GM06990 (cell line): ENCODE measurements around the gene AKAP12.
A peak's percentile ranks its signal among the peaks of the same experiment; 100 is the strongest.

Experiments used
- DNase-seq: peaks from one replicate; pipeline ENCODE4 v3.0.0-alpha.2; 2011; ENCODE audit not compliant: insufficient read length; ENCODE audit errors: extremely low read depth
- H3K27me3 ChIP-seq: replicated peaks from 2 replicates; pipeline ENCODE4 v1.6.0; 2011; ENCODE audit warnings: low read length; ENCODE audit not compliant: control insufficient read depth, insufficient read depth
- H3K36me3 ChIP-seq: 2 replicates; pipeline ENCODE4 v1.5.1; 2011; ENCODE audit warnings: low read length; ENCODE audit not compliant: control insufficient read depth, insufficient read depth
- H3K4me3 ChIP-seq: replicated peaks from 2 replicates; pipeline ENCODE4 v1.5.1; 2011; ENCODE audit warnings: low read depth, mild to moderate bottlenecking, control low read depth, low read length
- CTCF ChIP-seq: IDR thresholded peaks from 2 replicates; pipeline ENCODE4 v1.5.1; 2011; ENCODE audit warnings: low read length, control low read depth, mild to moderate bottlenecking, inconsistent platforms; ENCODE audit not compliant: insufficient read depth, poor library complexity, severe bottlenecking

Gene AKAP12

GRCh38 chr6:151388236-151388635, 148.5 kb downstream of the AKAP12 start:
- no peak for DNase-seq
- peaks cover 2% of the 10 kb centered on the region for H3K36me3 ChIP-seq
- TF ChIP-seq CTCF: no peak
- no peak overlapping the region for H3K4me3 ChIP-seq
- H3K27me3 ChIP-seq: no peaks in the 10 kb centered on the region

GRCh38 chr6:151388997-151389617, 149.3 kb downstream of the AKAP12 start:
- Histone ChIP-seq H3K27me3 (no peaks in the 10 kb centered on the region), H3K4me3 (peak overlapping the region; percentile 81), H3K36me3 (no peaks in the 10 kb centered on the region; the same call in none of the 2 replicates)
- no peak for DNase-seq
- no peak for TF ChIP-seq CTCF

GRCh38 chr6:151389618-151390275, 150.0 kb downstream of the AKAP12 start:
- TF ChIP-seq CTCF: no peak
- Histone ChIP-seq H3K27me3 (no peaks in the 10 kb centered on the region), H3K36me3 (no peaks in the 10 kb centered on the region; the same call in none of the 2 replicates), H3K4me3 (peak overlapping the region; percentile 81)
- DNase-seq: no peak

- Histone ChIP-seq H3K27me3 (no peaks in the 10 kb centered on the region), H3K4me3 (peak overlapping the region; percentile 88), H3K36me3 (no peaks in the 10 kb centered on the region; the same call in none of the 2 replicates)
- TF ChIP-seq CTCF: no peak
- DNase-seq: peak; percentile 100
Measured at GRCh38 chr6:151390276-151390850, 150.6 kb downstream of the AKAP12 start.

- TF ChIP-seq CTCF: no peak
- H3K27me3 ChIP-seq: no peaks in the 10 kb centered on the region
- no peaks in the 10 kb centered on the region; the same call in none of the 2 replicates for H3K36me3 ChIP-seq
- DNase-seq: no peak
- peak overlapping the region; percentile 88 for H3K4me3 ChIP-seq
Measured at GRCh38 chr6:151390851-151391470, 151.2 kb downstream of the AKAP12 start.
